Skeletal muscle satellite cell (primary cell): Measurements from ENCODE around the gene AIP.

Source experiments
- H3K27me3 ChIP-seq: 2 replicates; pipeline ENCODE4 v1.7.0; 2013; ENCODE audit warnings: low read length; ENCODE audit not compliant: control insufficient read depth, insufficient read depth
- H3K36me3 ChIP-seq: 2 replicates; pipeline ENCODE4 v1.7.0; 2013; ENCODE audit warnings: mild to moderate bottlenecking, control low read depth, low read length; ENCODE audit not compliant: insufficient read depth
- H3K4me1 ChIP-seq: 2 replicates; pipeline ENCODE4 v1.7.0; 2013; ENCODE audit warnings: low read length; ENCODE audit not compliant: control insufficient read depth, insufficient read depth
- H3K4me2 ChIP-seq: 2 replicates; pipeline ENCODE4 v1.7.0; 2013; ENCODE audit warnings: mild to moderate bottlenecking, low read length
- H3K4me3 ChIP-seq: 2 replicates; pipeline ENCODE4 v1.7.0; 2013; ENCODE audit warnings: low read length
- H3K9ac ChIP-seq: 2 replicates; pipeline ENCODE4 v1.7.0; 2013; ENCODE audit warnings: mild to moderate bottlenecking, low read depth, low read length, moderate library complexity
- H3K9me3 ChIP-seq: replicated peaks from 2 replicates; pipeline ENCODE4 v1.7.0; 2013; ENCODE audit warnings: mild to moderate bottlenecking, control low read depth, low read length

The AIP gene

GRCh38 chr11:67439321-67440228 lies 43.3 kb upstream of the AIP start:
- Histone ChIP-seq H3K9me3 (no peaks in the 10 kb centered on the region), H3K4me1 (peaks cover 30% of the 10 kb centered on the region), H3K27me3 (no peaks in the 10 kb centered on the region), H3K36me3 (peaks cover 45% of the 10 kb centered on the region), H3K4me2 (peak overlapping the region; percentile 16), H3K4me3 (no peak overlapping the region), H3K9ac (peak overlapping the region; percentile 16)

GRCh38 chr11:67440229-67441097 lies 42.4 kb upstream of the AIP start:
- H3K4me1 ChIP-seq = peaks cover 26% of the 10 kb centered on the region

GRCh38 chr11:67441098-67441563 lies 41.7 kb upstream of the AIP start:
- peaks cover 25% of the 10 kb centered on the region for H3K4me1 ChIP-seq
- H3K4me2 ChIP-seq = no peak overlapping the region
- H3K27me3 ChIP-seq = no peaks in the 10 kb centered on the region
- H3K9ac ChIP-seq = no peak overlapping the region
- H3K36me3 ChIP-seq = peaks cover 32% of the 10 kb centered on the region
- H3K4me3 ChIP-seq = no peak overlapping the region
- H3K9me3 ChIP-seq = no peaks in the 10 kb centered on the region

More at GRCh38 chr11:67440229-67441097, 42.4 kb upstream of the AIP start:
- no peak overlapping the region for H3K4me3 ChIP-seq
- no peak overlapping the region for H3K4me2 ChIP-seq
- peak overlapping the region; percentile 16 for H3K9ac ChIP-seq
- peaks cover 37% of the 10 kb centered on the region for H3K36me3 ChIP-seq
- no peaks in the 10 kb centered on the region for H3K27me3 ChIP-seq
- H3K9me3 ChIP-seq = no peaks in the 10 kb centered on the region

- H3K9ac ChIP-seq = no peak overlapping the region
- H3K27me3 ChIP-seq = no peaks in the 10 kb centered on the region
- H3K4me2 ChIP-seq = peak overlapping the region; percentile 99
- peaks cover 25% of the 10 kb centered on the region for H3K4me1 ChIP-seq
- H3K4me3 ChIP-seq = peak overlapping the region; percentile 96
- H3K9me3 ChIP-seq = no peaks in the 10 kb centered on the region
- H3K36me3 ChIP-seq = peaks cover 32% of the 10 kb centered on the region
Observed at GRCh38 chr11:67441731-67442351, 41.0 kb upstream of the AIP start.

- peaks cover 25% of the 10 kb centered on the region for H3K4me1 ChIP-seq
Observed at GRCh38 chr11:67442504-67443404, 40.1 kb upstream of the AIP start.

GRCh38 chr11:67445515-67445914 lies 37.3 kb upstream of the AIP start:
- peaks cover 12% of the 10 kb centered on the region for H3K4me1 ChIP-seq
- no peak overlapping the region for H3K9ac ChIP-seq
- no peaks in the 10 kb centered on the region for H3K27me3 ChIP-seq
- peaks cover 7% of the 10 kb centered on the region for H3K36me3 ChIP-seq
- no peak overlapping the region for H3K4me2 ChIP-seq
- H3K4me3 ChIP-seq = no peak overlapping the region
- H3K9me3 ChIP-seq = no peaks in the 10 kb centered on the region

More at GRCh38 chr11:67442504-67443404, 40.1 kb upstream of the AIP start:
- Histone ChIP-seq H3K4me2 (peak overlapping the region; percentile 99), H3K9me3 (no peaks in the 10 kb centered on the region), H3K4me3 (peak overlapping the region; percentile 96), H3K27me3 (no peaks in the 10 kb centered on the region), H3K9ac (peak overlapping the region; percentile 90), H3K36me3 (peaks cover 25% of the 10 kb centered on the region)

GRCh38 chr11:67448220-67448609 lies 34.6 kb upstream of the AIP start:
- H3K4me1 ChIP-seq = peaks cover 14% of the 10 kb centered on the region
- H3K4me3 ChIP-seq = no peak overlapping the region

GRCh38 chr11:67449116-67449844 lies 33.5 kb upstream of the AIP start:
- peaks cover 14% of the 10 kb centered on the region for H3K4me1 ChIP-seq
- no peak overlapping the region for H3K4me2 ChIP-seq
- no peaks in the 10 kb centered on the region for H3K36me3 ChIP-seq
- no peak overlapping the region for H3K9ac ChIP-seq
- H3K9me3 ChIP-seq = no peaks in the 10 kb centered on the region
- no peaks in the 10 kb centered on the region for H3K27me3 ChIP-seq
- no peak overlapping the region for H3K4me3 ChIP-seq

More at GRCh38 chr11:67448220-67448609, 34.6 kb upstream of the AIP start:
- Histone ChIP-seq H3K9me3 (no peaks in the 10 kb centered on the region), H3K9ac (no peak overlapping the region), H3K4me2 (no peak overlapping the region), H3K27me3 (no peaks in the 10 kb centered on the region), H3K36me3 (no peaks in the 10 kb centered on the region)

GRCh38 chr11:67450796-67451657 lies 31.8 kb upstream of the AIP start:
- Histone ChIP-seq H3K4me1 (peaks cover 14% of the 10 kb centered on the region), H3K4me2 (no peak overlapping the region), H3K9ac (no peak overlapping the region), H3K9me3 (no peaks in the 10 kb centered on the region), H3K4me3 (no peak overlapping the region), H3K36me3 (no peaks in the 10 kb centered on the region), H3K27me3 (no peaks in the 10 kb centered on the region)
